Keratinocyte (primary cell): ENCODE results near the gene PAFAH2. TPM values are rescaled to one million over a fixed set of nuclear protein-coding genes. Genes with fewer than 3 reads are reported as not detected.
"Not testable (repeated sequence)": the region's sequence is repeated elsewhere in the genome, so short reads cannot be mapped to it uniquely, and the experiment has no call there.

Source experiments
- DNase-seq: peaks from one replicate; pipeline ENCODE4 v3.0.0-alpha.2; 2011; ENCODE audit warnings: low read depth, missing footprints, low spot score
- FAIRE-seq: peaks from 2 replicates; lab custom pipeline; 2011; peaks lifted over from hg19 to GRCh38; lab: Jason Lieb, UNC
- H2AFZ ChIP-seq: 2 replicates; pipeline ENCODE4 v1.6.0; 2012; ENCODE audit warnings: low read length, control low read depth, inconsistent platforms; ENCODE audit not compliant: control insufficient read depth
- H3K27ac ChIP-seq: 2 replicates; pipeline ENCODE4 v1.5.1; 2011; ENCODE audit warnings: low read length; ENCODE audit not compliant: control insufficient read depth, insufficient read depth
- H3K27me3 ChIP-seq: 3 replicates; pipeline ENCODE4 v1.6.0; 2011; ENCODE audit warnings: low read length; ENCODE audit not compliant: control insufficient read depth, insufficient read depth; ENCODE audit errors: extremely low read depth
- H3K36me3 ChIP-seq, 2 experiments: 2 replicates in 1 of 2; 3 replicates in 1 of 2; pipeline ENCODE4 v1.5.1; 2011; ENCODE audit warnings: low read length in 2 of 2, mild to moderate bottlenecking in 1 of 2; ENCODE audit not compliant: control insufficient read depth in 2 of 2, insufficient read depth in 2 of 2; ENCODE audit errors: extremely low read depth in 1 of 2
- H3K4me1 ChIP-seq: 3 replicates; pipeline ENCODE4 v1.5.1; 2011; ENCODE audit warnings: low read length; ENCODE audit not compliant: control insufficient read depth, insufficient read depth; ENCODE audit errors: extremely low read depth
- H3K4me2 ChIP-seq: 3 replicates; pipeline ENCODE4 v1.6.0; 2011; ENCODE audit warnings: low read depth, low read length; ENCODE audit not compliant: control insufficient read depth, insufficient read depth; ENCODE audit errors: extremely low read depth
- H3K4me3 ChIP-seq, 3 experiments: fragments of 200-600 bp in 1 of 3; sonication (generic) in 1 of 3; 2 replicates in 2 of 3; 3 replicates in 1 of 3; pipeline ENCODE4 v1.5.1; 2011 to 2016; ENCODE audit warnings: low read length in 3 of 3, mild to moderate bottlenecking in 3 of 3, control low read depth in 2 of 3, inconsistent platforms in 1 of 3, low read depth in 1 of 3, mixed read lengths in 1 of 3, mixed run types in 1 of 3, moderate library complexity in 1 of 3; ENCODE audit not compliant: control insufficient read depth in 2 of 3, insufficient read depth in 2 of 3; ENCODE audit errors: extremely low read depth in 1 of 3
- H3K79me2 ChIP-seq: 2 replicates; pipeline ENCODE4 v1.6.0; 2012; ENCODE audit warnings: low read length; ENCODE audit not compliant: control insufficient read depth, insufficient read depth
- H3K9ac ChIP-seq: 3 replicates; pipeline ENCODE4 v1.6.0; 2011; ENCODE audit warnings: low read length; ENCODE audit not compliant: control insufficient read depth, insufficient read depth; ENCODE audit errors: extremely low read depth
- H3K9me1 ChIP-seq: 3 replicates; pipeline ENCODE4 v1.6.0; 2011; ENCODE audit warnings: low read length; ENCODE audit not compliant: control insufficient read depth, insufficient read depth; ENCODE audit errors: extremely low read depth
- H3K9me3 ChIP-seq: 2 replicates; pipeline ENCODE4 v1.5.1; 2012; ENCODE audit warnings: low read depth, low read length; ENCODE audit not compliant: control insufficient read depth
- H4K20me1 ChIP-seq: 3 replicates; pipeline ENCODE4 v1.6.0; 2011; ENCODE audit warnings: low read length; ENCODE audit not compliant: control insufficient read depth, insufficient read depth; ENCODE audit errors: extremely low read depth
- EZH2 ChIP-seq: IDR thresholded peaks from one replicate; pipeline ENCODE4 v1.6.1; 2012; ENCODE audit warnings: inconsistent platforms, mild to moderate bottlenecking, low read length, moderate library complexity
- dilution Hi-C: fragments of 300-500 bp; cut with MboI; formaldehyde crosslinking; loops from one replicate; pipeline ENCODE4 v1.7.0; 2020; ENCODE audit warnings: low sequenced_read_pairs; ENCODE audit not compliant: extremely low pct_ligation_motif_present
- polyA plus RNA-seq, 5 experiments: library from polyadenylated mRNA; depleted of rRNA in 3 of 5; stranded (reverse) in 3 of 5; stranded (forward) in 1 of 5; unstranded in 1 of 5; fragments of >200 nt; gene quantifications; 1 replicate in 1 of 5; 2 replicates in 3 of 5; 3 replicates in 1 of 5; pipeline versions ENCODE4 v1.2.1 to v1.2.3, GENCODE V29; 2011 to 2012; ENCODE audit warnings: missing spikeins in 2 of 5, low read depth in 1 of 5, low replicate concordance in 1 of 5
- TF ChIP-seq, protein P1 (sequence below), 3 experiments: IDR thresholded peaks in 1 of 3; conservative IDR thresholded peaks in 1 of 3; optimal IDR thresholded peaks in 1 of 3; 2 replicates in 2 of 3; 3 replicates in 1 of 3; pipeline versions ENCODE3 to v1.5.1; 2011; ENCODE audit warnings: low read length in 3 of 3, mild to moderate bottlenecking in 3 of 3, moderate library complexity in 2 of 3, control low read depth in 1 of 3, inconsistent platforms in 1 of 3; ENCODE audit not compliant: insufficient read depth in 2 of 3; ENCODE audit errors: extremely low read depth in 1 of 3

Gene PAFAH2
- polyA plus RNA-seq, 1 donor (not counting 4 experiments of a cell fraction or from before 2014, with no cell fraction given), result 15.5 TPM

DNA sequence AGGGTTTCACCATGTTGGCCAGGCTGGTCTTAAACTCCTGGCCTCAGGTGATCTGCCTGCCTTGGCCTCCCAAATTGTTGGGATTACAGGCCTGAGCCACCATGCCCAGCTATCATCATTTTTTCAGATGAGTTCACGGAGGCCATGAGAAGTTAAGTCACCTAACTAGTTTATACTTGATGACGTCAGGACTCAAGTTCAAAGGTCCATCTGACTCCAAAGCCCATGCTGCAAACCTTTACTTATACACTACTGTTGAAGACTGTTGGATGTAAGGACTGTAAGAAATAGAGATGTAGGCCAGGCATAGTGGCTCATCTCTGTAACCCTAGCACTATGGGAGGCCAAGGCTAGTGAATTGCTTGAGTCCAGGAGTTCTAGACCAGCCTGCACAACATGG, 50.8 kb downstream of the PAFAH2 start:
- Histone ChIP-seq H3K79me2 (no peaks in the 10 kb centered on the region), H3K9ac (no peak overlapping the region), H2AFZ (no peak overlapping the region), H3K4me2 (no peak overlapping the region), H4K20me1 (no peaks in the 10 kb centered on the region), H3K36me3 (no peaks in the 10 kb centered on the region), H3K27ac (no peak overlapping the region), H3K4me3 (no peak overlapping the region), H3K9me1 (no peaks in the 10 kb centered on the region), H3K27me3 (no peaks in the 10 kb centered on the region), H3K4me1 (no peaks in the 10 kb centered on the region), H3K9me3 (no peaks in the 10 kb centered on the region)
- dilution Hi-C loops, result no loop called here
- no peak for DNase-seq
- no peak for FAIRE-seq
- no peak for TF ChIP-seq EZH2
- TF ChIP-seq, protein P1, sequence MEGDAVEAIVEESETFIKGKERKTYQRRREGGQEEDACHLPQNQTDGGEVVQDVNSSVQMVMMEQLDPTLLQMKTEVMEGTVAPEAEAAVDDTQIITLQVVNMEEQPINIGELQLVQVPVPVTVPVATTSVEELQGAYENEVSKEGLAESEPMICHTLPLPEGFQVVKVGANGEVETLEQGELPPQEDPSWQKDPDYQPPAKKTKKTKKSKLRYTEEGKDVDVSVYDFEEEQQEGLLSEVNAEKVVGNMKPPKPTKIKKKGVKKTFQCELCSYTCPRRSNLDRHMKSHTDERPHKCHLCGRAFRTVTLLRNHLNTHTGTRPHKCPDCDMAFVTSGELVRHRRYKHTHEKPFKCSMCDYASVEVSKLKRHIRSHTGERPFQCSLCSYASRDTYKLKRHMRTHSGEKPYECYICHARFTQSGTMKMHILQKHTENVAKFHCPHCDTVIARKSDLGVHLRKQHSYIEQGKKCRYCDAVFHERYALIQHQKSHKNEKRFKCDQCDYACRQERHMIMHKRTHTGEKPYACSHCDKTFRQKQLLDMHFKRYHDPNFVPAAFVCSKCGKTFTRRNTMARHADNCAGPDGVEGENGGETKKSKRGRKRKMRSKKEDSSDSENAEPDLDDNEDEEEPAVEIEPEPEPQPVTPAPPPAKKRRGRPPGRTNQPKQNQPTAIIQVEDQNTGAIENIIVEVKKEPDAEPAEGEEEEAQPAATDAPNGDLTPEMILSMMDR (optimal IDR thresholded peaks at IDR 0.05 in 1 of 3, IDR thresholded peaks at IDR 0.05 in 1 of 3, conservative IDR thresholded peaks at IDR 0.05 in 1 of 3; ENCODE audit: extremely low read depth in 1 of 3, insufficient read depth in 2 of 3, low read length in 3 of 3), result no peak

DNA sequence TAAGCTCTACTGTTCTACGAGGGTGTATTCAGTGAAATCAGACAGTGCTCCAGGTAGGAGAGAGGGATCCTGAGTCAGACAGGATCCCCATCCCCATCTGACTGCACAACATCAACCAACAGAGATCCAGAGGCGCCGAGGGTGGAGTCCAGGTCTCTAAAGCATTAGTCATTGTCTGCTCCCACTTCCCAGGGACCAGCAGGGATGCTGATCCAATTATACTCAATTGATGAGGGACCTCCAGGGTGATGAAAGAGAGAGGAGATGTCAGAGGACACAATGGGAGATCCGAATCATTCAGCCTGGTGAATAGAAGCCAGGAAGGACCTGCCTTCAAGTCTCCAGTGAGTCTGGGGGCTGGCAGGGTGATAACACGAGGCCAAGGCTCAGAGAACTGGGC, 52.1 kb downstream of the PAFAH2 start:
- Histone ChIP-seq H3K36me3 (no peaks in the 10 kb centered on the region), H4K20me1 (no peaks in the 10 kb centered on the region), H2AFZ (no peak overlapping the region), H3K9ac (no peak overlapping the region), H3K27ac (no peak overlapping the region), H3K4me1 (no peaks in the 10 kb centered on the region), H3K9me1 (no peaks in the 10 kb centered on the region), H3K79me2 (no peaks in the 10 kb centered on the region), H3K4me3 (no peak overlapping the region), H3K27me3 (no peaks in the 10 kb centered on the region), H3K9me3 (no peaks in the 10 kb centered on the region), H3K4me2 (no peak overlapping the region)
- FAIRE-seq, result no peak
- DNase-seq, result no peak
- dilution Hi-C loops, result no loop called here
- TF ChIP-seq EZH2, result no peak

GRCh38 chr1:25944986-25945385, 52.9 kb downstream of the PAFAH2 start:
- Histone ChIP-seq H3K9ac (no peak overlapping the region), H3K79me2 (no peaks in the 10 kb centered on the region)

GRCh38 chr1:25943511-25943910, 54.4 kb downstream of the PAFAH2 start:
- H3K79me2 ChIP-seq, H4K20me1 ChIP-seq, H3K4me1 ChIP-seq, H3K4me3 ChIP-seq, H3K36me3 ChIP-seq, H3K4me2 ChIP-seq, H3K27ac ChIP-seq, H3K9me1 ChIP-seq, H2AFZ ChIP-seq, dilution Hi-C loops, H3K9me3 ChIP-seq, DNase-seq, FAIRE-seq, H3K27me3 ChIP-seq, H3K9ac ChIP-seq: not testable (repeated sequence)

More at GRCh38 chr1:25944986-25945385, 52.9 kb downstream of the PAFAH2 start:
- dilution Hi-C loops, result no loop called here
- TF ChIP-seq, protein P1 (optimal IDR thresholded peaks at IDR 0.05 in 1 of 3, IDR thresholded peaks at IDR 0.05 in 1 of 3, conservative IDR thresholded peaks at IDR 0.05 in 1 of 3; ENCODE audit: extremely low read depth in 1 of 3, insufficient read depth in 2 of 3, low read length in 3 of 3), result no peak
- TF ChIP-seq EZH2, result no peak
- Histone ChIP-seq H4K20me1 (no peaks in the 10 kb centered on the region), H3K9me1 (no peaks in the 10 kb centered on the region), H2AFZ (no peak overlapping the region), H3K36me3 (no peaks in the 10 kb centered on the region), H3K4me1 (no peaks in the 10 kb centered on the region), H3K27ac (no peak overlapping the region), H3K27me3 (no peaks in the 10 kb centered on the region), H3K4me2 (no peak overlapping the region), H3K4me3 (no peak overlapping the region), H3K9me3 (no peaks in the 10 kb centered on the region)
- no peak for FAIRE-seq
- DNase-seq, result no peak
